ENCODE measurements around the gene MUC4.

Gene MUC4

GRCh38 chr3:195708626-195709481 lies 102.9 kb downstream of the MUC4 start:
- Mint-ChIP-seq H3K9me3 (no peaks in the 10 kb centered on the region), H3K27ac (no peak overlapping the region), H3K4me1 (no peaks in the 10 kb centered on the region), H3K27me3 (ENCODE audit: low read depth) (no peaks in the 10 kb centered on the region), H3K36me3 (ENCODE audit: low read depth) (peaks cover 30% of the 10 kb centered on the region), H3K4me3 (no peak overlapping the region)
- TF ChIP-seq, protein P1, sequence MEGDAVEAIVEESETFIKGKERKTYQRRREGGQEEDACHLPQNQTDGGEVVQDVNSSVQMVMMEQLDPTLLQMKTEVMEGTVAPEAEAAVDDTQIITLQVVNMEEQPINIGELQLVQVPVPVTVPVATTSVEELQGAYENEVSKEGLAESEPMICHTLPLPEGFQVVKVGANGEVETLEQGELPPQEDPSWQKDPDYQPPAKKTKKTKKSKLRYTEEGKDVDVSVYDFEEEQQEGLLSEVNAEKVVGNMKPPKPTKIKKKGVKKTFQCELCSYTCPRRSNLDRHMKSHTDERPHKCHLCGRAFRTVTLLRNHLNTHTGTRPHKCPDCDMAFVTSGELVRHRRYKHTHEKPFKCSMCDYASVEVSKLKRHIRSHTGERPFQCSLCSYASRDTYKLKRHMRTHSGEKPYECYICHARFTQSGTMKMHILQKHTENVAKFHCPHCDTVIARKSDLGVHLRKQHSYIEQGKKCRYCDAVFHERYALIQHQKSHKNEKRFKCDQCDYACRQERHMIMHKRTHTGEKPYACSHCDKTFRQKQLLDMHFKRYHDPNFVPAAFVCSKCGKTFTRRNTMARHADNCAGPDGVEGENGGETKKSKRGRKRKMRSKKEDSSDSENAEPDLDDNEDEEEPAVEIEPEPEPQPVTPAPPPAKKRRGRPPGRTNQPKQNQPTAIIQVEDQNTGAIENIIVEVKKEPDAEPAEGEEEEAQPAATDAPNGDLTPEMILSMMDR (IDR thresholded peaks at IDR 0.05; ENCODE audit: unreplicated experiment in 3 of 3) = no peak

DNA sequence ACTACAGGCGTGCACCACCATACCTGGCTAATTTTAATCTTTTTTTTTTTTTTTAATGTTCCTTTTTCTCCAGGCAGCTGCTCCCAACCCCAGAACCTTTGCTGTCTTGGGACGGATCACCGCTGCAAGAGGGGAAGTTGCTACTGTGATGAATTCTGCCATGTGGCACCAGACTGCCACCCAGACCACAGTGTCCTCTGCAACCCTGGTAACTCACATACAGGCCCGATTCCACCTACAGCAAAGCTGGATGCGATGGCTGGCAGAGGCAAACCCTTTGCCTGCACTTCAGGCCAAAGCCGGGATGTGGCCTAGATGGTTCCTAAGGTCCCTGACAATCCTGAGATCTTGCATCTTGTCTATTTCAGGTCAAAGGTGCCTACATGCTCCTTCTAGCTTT lies 103.7 kb downstream of the MUC4 start:
- TF ChIP-seq, protein P1 (IDR thresholded peaks at IDR 0.05; ENCODE audit: unreplicated experiment in 3 of 3) = no peak
- Mint-ChIP-seq H3K4me1 (no peaks in the 10 kb centered on the region), H3K9me3 (no peaks in the 10 kb centered on the region), H3K27ac (no peak overlapping the region), H3K27me3 (ENCODE audit: low read depth) (no peaks in the 10 kb centered on the region), H3K4me3 (no peak overlapping the region), H3K36me3 (ENCODE audit: low read depth) (peaks cover 30% of the 10 kb centered on the region)

DNA sequence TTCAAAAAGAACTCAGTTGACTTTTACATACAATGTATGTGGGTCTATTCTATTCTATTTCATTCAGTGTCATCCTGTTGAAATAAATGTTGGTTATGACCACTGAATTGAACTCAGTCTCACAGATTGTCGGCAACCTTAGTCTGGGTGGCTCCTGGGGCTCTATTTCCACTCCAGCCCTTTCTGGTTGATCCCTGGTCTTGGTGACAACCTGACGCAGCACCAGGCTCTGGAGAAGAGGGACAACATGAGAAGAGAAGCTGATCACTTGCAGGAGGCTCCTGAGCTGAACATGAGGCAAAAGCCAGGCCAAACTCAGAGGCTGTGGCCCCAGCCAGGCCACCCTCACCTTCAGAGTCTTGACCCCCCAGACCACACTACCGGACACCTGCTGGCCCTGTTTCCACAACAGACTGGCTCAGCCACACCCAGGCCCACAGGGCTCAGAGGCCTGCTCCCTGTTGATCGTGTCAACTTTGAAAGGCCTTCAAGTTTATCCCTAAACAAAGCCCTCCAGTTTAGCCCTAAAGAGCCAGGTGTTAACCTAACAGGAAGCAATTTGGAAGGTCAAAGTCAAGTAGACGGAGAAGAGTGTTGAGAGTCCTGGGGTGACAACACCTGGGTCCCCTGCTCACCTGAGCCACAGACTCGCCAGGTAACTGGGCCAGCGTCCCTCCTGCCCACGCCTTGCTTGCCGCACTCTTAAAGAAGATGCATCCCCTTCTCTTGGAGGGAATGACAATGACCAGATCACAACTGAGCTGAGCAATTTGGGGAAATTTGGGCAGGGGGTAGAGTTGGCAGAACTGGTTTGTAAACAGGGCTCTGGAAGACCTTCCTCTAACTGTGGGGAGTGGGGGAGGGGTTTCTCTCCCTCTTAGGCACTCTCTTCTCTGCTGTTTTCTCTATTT lies 106.4 kb downstream of the MUC4 start:
- no peaks in the 10 kb centered on the region for H3K9me3 Mint-ChIP-seq
- no peaks in the 10 kb centered on the region for H3K27me3 Mint-ChIP-seq (ENCODE audit: low read depth)
- H3K36me3 Mint-ChIP-seq (ENCODE audit: low read depth) = peaks cover 19% of the 10 kb centered on the region
- no peak overlapping the region for H3K27ac Mint-ChIP-seq
- TF ChIP-seq, protein P1 (IDR thresholded peaks at IDR 0.05; ENCODE audit: unreplicated experiment in 3 of 3) = no peak
- no peak overlapping the region for H3K4me3 Mint-ChIP-seq
- H3K4me1 Mint-ChIP-seq = no peaks in the 10 kb centered on the region

GRCh38 chr3:195704433-195704999 lies 107.2 kb downstream of the MUC4 start:
- Mint-ChIP-seq H3K27me3 (ENCODE audit: low read depth) (no peaks in the 10 kb centered on the region), H3K4me1 (no peaks in the 10 kb centered on the region), H3K4me3 (no peak overlapping the region), H3K36me3 (ENCODE audit: low read depth) (peaks cover 15% of the 10 kb centered on the region), H3K9me3 (no peaks in the 10 kb centered on the region), H3K27ac (no peak overlapping the region)
- TF ChIP-seq, protein P1 (IDR thresholded peaks at IDR 0.05; ENCODE audit: unreplicated experiment in 3 of 3) = no peak

DNA sequence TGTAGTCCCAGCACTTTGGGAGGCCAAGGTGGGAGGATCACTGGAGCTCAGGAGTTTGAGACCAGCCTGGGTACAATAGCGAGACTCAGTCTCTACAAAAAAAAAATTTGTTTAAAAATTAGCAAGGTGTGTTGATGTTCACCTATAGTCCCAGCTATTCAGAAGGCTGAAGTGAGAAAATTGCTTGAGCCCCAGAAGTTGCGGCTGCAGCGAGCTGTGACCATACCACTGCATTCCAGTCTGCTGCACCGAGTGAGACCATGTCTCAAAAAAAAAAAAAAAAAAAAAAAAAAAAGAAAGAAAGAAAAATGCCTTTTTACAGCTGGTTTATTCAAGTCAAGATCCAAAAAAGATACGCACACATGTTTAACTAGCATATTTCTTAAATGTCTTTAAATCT lies 108.0 kb downstream of the MUC4 start:
- Mint-ChIP-seq H3K27ac (no peak overlapping the region), H3K9me3 (no peaks in the 10 kb centered on the region), H3K27me3 (ENCODE audit: low read depth) (no peaks in the 10 kb centered on the region), H3K4me1 (peaks cover 3% of the 10 kb centered on the region), H3K4me3 (no peak overlapping the region), H3K36me3 (ENCODE audit: low read depth) (peaks cover 9% of the 10 kb centered on the region)
- TF ChIP-seq, protein P1 (IDR thresholded peaks at IDR 0.05; ENCODE audit: unreplicated experiment in 3 of 3) = no peak
